ENCODE results near the gene NPPA. TPM values are rescaled to one million over a fixed set of nuclear protein-coding genes. Genes with fewer than 3 reads are reported as not detected.
"Not testable (repeated sequence)": the region's sequence is repeated elsewhere in the genome, so short reads cannot be mapped to it uniquely, and the experiment has no call there.

Gene NPPA
- total RNA-seq, result 1 to 10 TPM in 1 of 6 donors, not detected in 5; 3.1 TPM

GRCh38 chr1:11847667-11848372, at the start of gene NPPA:
Gene NPPA (minus strand): TSS chr1:11847783. CDS start chr1:11847684, 99 bp downstream.
- H3K4me1 ChIP-seq, result peaks cover 0 to 3% (median 0%) of the 10 kb centered on the region in 4 donors
- no peak within 1 kb of the TSS for H3K27ac ChIP-seq
- no peaks in the 10 kb centered on the region for H3K9me3 ChIP-seq
- WGBS, 2 donors, result 59 to 65% methylated on average over 18 of the region's 18 CpGs
- TF ChIP-seq POLR2AphosphoS5 (IDR thresholded peaks at IDR 0.05) (no peak), POLR2A (IDR thresholded peaks at IDR 0.05) (no peak), EP300 (IDR thresholded peaks at IDR 0.05) (no peak), CTCF (IDR thresholded peaks at IDR 0.05) (no peak)
- no peak within 1 kb of the TSS for H3K4me3 ChIP-seq
- H3K36me3 ChIP-seq, result peaks cover 4 to 40% (median 25%) of the 10 kb centered on the region in 4 donors
- no peak for ATAC-seq (ENCODE audit: low FRiP score in 2 of 2)
- H3K27me3 ChIP-seq, result no peaks in the 10 kb centered on the region
- DNase-seq, result no peak

- not testable (repeated sequence) for H3K4me3 ChIP-seq; DNase-seq; H3K4me1 ChIP-seq; H3K27ac ChIP-seq; H3K36me3 ChIP-seq; H3K9me3 ChIP-seq; ATAC-seq (ENCODE audit: low FRiP score in 2 of 2)
- WGBS, 2 donors, result 61 to 78% methylated on average over 1 of the region's 1 CpG
- peaks cover 0 to 16% (median 8%) of the 10 kb centered on the region in 4 donors for H3K27me3 ChIP-seq
Observed at GRCh38 chr1:11894501-11894900, 46.9 kb upstream of the NPPA start.

GRCh38 chr1:11893907-11894251, 46.3 kb upstream of the NPPA start:
- no peak overlapping the region for H3K4me3 ChIP-seq
- H3K27me3 ChIP-seq, result peaks cover 0 to 10% (median 5%) of the 10 kb centered on the region in 4 donors
- TF ChIP-seq CTCF (IDR thresholded peaks at IDR 0.05), result peak; percentile 76 to 92 (median 87)
- no peak for TF ChIP-seq POLR2A (IDR thresholded peaks at IDR 0.05)
- ATAC-seq (ENCODE audit: low FRiP score in 2 of 2) (peak; percentile 85 to 89), DNase-seq (peak in 1 of 2 donors; percentile 70)
- H3K9me3 ChIP-seq, result no peaks in the 10 kb centered on the region
- no peak overlapping the region for H3K27ac ChIP-seq
- WGBS, 2 donors, result 0% methylated on average over 5 of the region's 5 CpGs; no CpG with 5 or more reads in 1 of the 2 donors
- no peaks in the 10 kb centered on the region for H3K36me3 ChIP-seq
- H3K4me1 ChIP-seq, result peaks cover 0 to 8% (median 0%) of the 10 kb centered on the region in 4 donors

- TF ChIP-seq POLR2A (IDR thresholded peaks at IDR 0.05) (no peak), POLR2AphosphoS5 (IDR thresholded peaks at IDR 0.05) (no peak)
- no peaks in the 10 kb centered on the region for H3K27me3 ChIP-seq
- no peaks in the 10 kb centered on the region for H3K4me1 ChIP-seq
- no peak overlapping the region for H3K4me3 ChIP-seq
- H3K27ac ChIP-seq, result no peak overlapping the region
- DNase-seq (no peak), ATAC-seq (ENCODE audit: low FRiP score in 2 of 2) (no peak)
- no peaks in the 10 kb centered on the region for H3K36me3 ChIP-seq
- H3K9me3 ChIP-seq, result no peaks in the 10 kb centered on the region
- 72 to 82% methylated on average over 6 of the region's 6 CpGs for WGBS, 2 donors
Observed at GRCh38 chr1:11891433-11892186, 44.0 kb upstream of the NPPA start.

- Histone ChIP-seq H3K27ac (no peak overlapping the region), H3K27me3 (no peaks in the 10 kb centered on the region), H3K36me3 (no peaks in the 10 kb centered on the region), H3K4me1 (no peaks in the 10 kb centered on the region), H3K9me3 (no peaks in the 10 kb centered on the region), H3K4me3 (no peak overlapping the region)
- 43% methylated on average over 3 of the region's 3 CpGs; no CpG with 5 or more reads in 1 of the 2 donors for WGBS, 2 donors
- no peak for DNase-seq
- no peak for ATAC-seq (ENCODE audit: low FRiP score in 2 of 2)
- TF ChIP-seq CTCF (IDR thresholded peaks at IDR 0.05), result no peak
- no peak for TF ChIP-seq POLR2AphosphoS5 (IDR thresholded peaks at IDR 0.05)
- TF ChIP-seq EP300 (IDR thresholded peaks at IDR 0.05), result no peak
- TF ChIP-seq POLR2A (IDR thresholded peaks at IDR 0.05), result no peak
Observed at GRCh38 chr1:11888877-11889208, 41.3 kb upstream of the NPPA start.
